H1 (cell line): ENCODE results near the gene TNIP1. TPM values are rescaled to one million over a fixed set of nuclear protein-coding genes. Genes with fewer than 3 reads are reported as not detected.

Experiments used
- CTCF ChIA-PET: fragments of 300-600 bp; sonication (Branson Sonifier 250); formaldehyde crosslinking; loops from one replicate; lab custom pipeline; 2021; ENCODE audit not compliant: partially characterized antibody; lab: Charles Lee
- POLR2A ChIA-PET: fragments of 300-600 bp; sonication (Branson Sonifier 250); formaldehyde crosslinking; loops from one replicate; lab custom pipeline; 2021; ENCODE audit warnings: inconsistent platforms; ENCODE audit not compliant: partially characterized antibody; lab: Charles Lee
- DNase-seq, 2 experiments: peaks; one replicate each; pipeline versions ENCODE4 v3.0.0 to v3.0.0-alpha.2; 2010 to 2022; ENCODE audit warnings: low spot score in 2 of 2, low read depth in 1 of 2, mixed read lengths in 1 of 2
- FAIRE-seq: peaks from 2 replicates; lab custom pipeline; 2011; peaks lifted over from hg19 to GRCh38; lab: Jason Lieb, UNC
- H2AFZ ChIP-seq: 2 replicates; pipeline ENCODE4 v1.8.1; 2012; ENCODE audit warnings: low read length, inconsistent platforms
- H2AK5ac ChIP-seq: 2 replicates; pipeline ENCODE4 v1.6.1; 2013; ENCODE audit warnings: low read depth, low read length
- H2BK120ac ChIP-seq: replicated peaks from 2 replicates; pipeline ENCODE3; 2013; ENCODE audit warnings: low read depth, low read length, inconsistent platforms
- H2BK12ac ChIP-seq: 2 replicates; pipeline ENCODE4 v1.6.1; 2013; ENCODE audit warnings: low read depth, low read length
- H2BK15ac ChIP-seq: 2 replicates; pipeline ENCODE4 v1.6.1; 2013; ENCODE audit warnings: low read length
- H2BK20ac ChIP-seq: 2 replicates; pipeline ENCODE4 v1.6.1; 2013; ENCODE audit warnings: low read length
- H2BK5ac ChIP-seq: 2 replicates; pipeline ENCODE4 v1.6.1; 2013; ENCODE audit warnings: low read depth, low read length
- H3K14ac ChIP-seq: 2 replicates; pipeline ENCODE4 v1.6.1; 2013; ENCODE audit warnings: inconsistent platforms; ENCODE audit not compliant: insufficient read length
- H3K18ac ChIP-seq: 2 replicates; pipeline ENCODE4 v1.6.1; 2013; ENCODE audit warnings: low read length; ENCODE audit errors: extremely low read depth
- H3K23ac ChIP-seq: 2 replicates; pipeline ENCODE4 v1.6.1; 2013; ENCODE audit warnings: inconsistent platforms; ENCODE audit not compliant: insufficient read length
- H3K23me2 ChIP-seq: 2 replicates; pipeline ENCODE4 v1.6.1; 2013; ENCODE audit warnings: low read depth, low read length
- H3K27ac ChIP-seq: 2 replicates; pipeline ENCODE4 v1.6.1; 2011; ENCODE audit warnings: low read depth, low read length, inconsistent platforms
- H3K27me3 ChIP-seq, 4 experiments: replicated peaks in 1 of 4; 1 replicate in 1 of 4; 2 replicates in 3 of 4; pipeline versions ENCODE4 v1.6.1 to v1.8.1; 2011 to 2013; ENCODE audit warnings: low read length in 3 of 4, mild to moderate bottlenecking in 3 of 4, inconsistent platforms in 2 of 4, mixed read lengths in 2 of 4, moderate library complexity in 1 of 4; ENCODE audit not compliant: control insufficient read depth in 3 of 4, insufficient read depth in 3 of 4; ENCODE audit errors: extremely low read depth in 1 of 4
- H3K36me3 ChIP-seq, 4 experiments: 2 replicates each; pipeline versions ENCODE4 v1.6.1 to v1.8.1; 2011 to 2013; ENCODE audit warnings: mild to moderate bottlenecking in 4 of 4, low read length in 3 of 4, moderate library complexity in 2 of 4, control low read depth in 1 of 4, inconsistent platforms in 1 of 4; ENCODE audit not compliant: insufficient read depth in 4 of 4, control insufficient read depth in 2 of 4
- H3K4ac ChIP-seq: replicated peaks from 2 replicates; pipeline ENCODE3; 2013; ENCODE audit warnings: low read length, low read depth, mixed read lengths, inconsistent platforms; ENCODE audit not compliant: insufficient read length
- H3K4me1 ChIP-seq, 4 experiments: replicated peaks in 1 of 4; 1 replicate in 1 of 4; 2 replicates in 3 of 4; pipeline versions ENCODE4 v1.6.1 to v1.8.1; 2011 to 2013; ENCODE audit warnings: low read length in 3 of 4, inconsistent platforms in 2 of 4, mixed read lengths in 1 of 4; ENCODE audit not compliant: insufficient read depth in 4 of 4, control insufficient read depth in 3 of 4
- H3K4me2 ChIP-seq, 2 experiments: 2 replicates each; pipeline versions ENCODE4 v1.6.1 to v1.8.1; 2011 to 2013; ENCODE audit warnings: low read depth in 2 of 2, low read length in 2 of 2, control low read depth in 1 of 2, inconsistent platforms in 1 of 2, mild to moderate bottlenecking in 1 of 2; ENCODE audit not compliant: insufficient read depth in 1 of 2
- H3K4me3 ChIP-seq, 4 experiments: fragments of 200-600, 300-600 bp in 1 of 4; sonication (generic), shearing (Covaris generic), sonication (Bioruptor Twin) in 1 of 4; 2 replicates each; pipeline versions ENCODE4 v1.5.1 to v1.8.1; 2011 to 2016; ENCODE audit warnings: low read length in 4 of 4, low read depth in 3 of 4, control low read depth in 2 of 4, inconsistent platforms in 2 of 4, mild to moderate bottlenecking in 2 of 4, mixed read lengths in 1 of 4, moderate library complexity in 1 of 4; ENCODE audit not compliant: insufficient read depth in 2 of 4; ENCODE audit errors: extremely low read depth in 1 of 4
- H3K56ac ChIP-seq: replicated peaks from 2 replicates; pipeline ENCODE3; 2013; ENCODE audit warnings: low read depth, mild to moderate bottlenecking, mixed read lengths, low read length, inconsistent platforms; ENCODE audit not compliant: insufficient read length
- H3K79me1 ChIP-seq: 2 replicates; pipeline ENCODE4 v1.6.1; 2013; ENCODE audit warnings: low read depth, low read length, control low read depth
- H3K79me2 ChIP-seq, 2 experiments: 2 replicates each; pipeline versions ENCODE4 v1.6.1 to v1.8.1; 2012 to 2013; ENCODE audit warnings: low read length in 2 of 2, mild to moderate bottlenecking in 2 of 2, inconsistent platforms in 1 of 2; ENCODE audit not compliant: insufficient read depth in 2 of 2, control insufficient read depth in 1 of 2
- H3K9ac ChIP-seq, 4 experiments: replicated peaks in 1 of 4; 1 replicate in 1 of 4; 2 replicates in 3 of 4; pipeline versions ENCODE4 v1.6.1 to v1.8.1; 2011 to 2013; ENCODE audit warnings: low read depth in 3 of 4, low read length in 3 of 4, control low read depth in 2 of 4, mild to moderate bottlenecking in 2 of 4, moderate library complexity in 2 of 4, inconsistent platforms in 1 of 4; ENCODE audit errors: extremely low read depth in 1 of 4
- H3K9me3 ChIP-seq, 2 experiments: 2 replicates each; pipeline versions ENCODE4 v1.6.1 to v1.8.1; 2012 to 2013; ENCODE audit warnings: mild to moderate bottlenecking in 2 of 2, moderate library complexity in 2 of 2, control low read depth in 1 of 2, inconsistent platforms in 1 of 2, low read depth in 1 of 2, low read length in 1 of 2, mixed read lengths in 1 of 2; ENCODE audit not compliant: insufficient read depth in 2 of 2
- H4K20me1 ChIP-seq, 2 experiments: replicated peaks in 1 of 2; 2 replicates each; pipeline versions ENCODE3 to v1.8.1; 2011 to 2013; ENCODE audit warnings: inconsistent platforms in 2 of 2, low read length in 2 of 2, mild to moderate bottlenecking in 1 of 2; ENCODE audit not compliant: insufficient read depth in 2 of 2, control insufficient read depth in 1 of 2
- H4K5ac ChIP-seq: 2 replicates; pipeline ENCODE4 v1.6.1; 2013; ENCODE audit warnings: low read length, low read depth, mixed read lengths, inconsistent platforms; ENCODE audit not compliant: insufficient read length
- H4K8ac ChIP-seq: 2 replicates; pipeline ENCODE4 v1.8.0; 2013; ENCODE audit warnings: mild to moderate bottlenecking, moderate library complexity, low read length, inconsistent platforms; ENCODE audit not compliant: insufficient read depth; ENCODE audit errors: extremely low read depth
- H4K91ac ChIP-seq: replicated peaks from 2 replicates; pipeline ENCODE3; 2013; ENCODE audit warnings: low read length, mixed read lengths, inconsistent platforms; ENCODE audit not compliant: insufficient read length
- CHD1 ChIP-seq: IDR thresholded peaks from 2 replicates; pipeline ENCODE4 v1.6.1; 2012; ENCODE audit warnings: low read depth, low read length, improper control_type of control experiment
- CHD2 ChIP-seq: IDR thresholded peaks from 2 replicates; pipeline ENCODE4 v1.6.1; 2012; ENCODE audit warnings: low read length, improper control_type of control experiment
- EGR1 ChIP-seq: IDR thresholded peaks from 2 replicates; pipeline ENCODE4 v1.6.1; 2011; ENCODE audit warnings: low read depth, low read length, borderline replicate concordance
- NRF1 ChIP-seq: IDR thresholded peaks from 2 replicates; pipeline ENCODE4 v1.6.1; 2011; ENCODE audit warnings: mild to moderate bottlenecking, low read depth, low read length, improper control_type of control experiment
- WGBS, 2 experiments: shearing (Covaris generic) in 1 of 2; methylation state at CpG; one replicate each; pipeline versions ENCODE4 v1.1.6 to v1.1.7; 2013 to 2015; ENCODE audit warnings: low lambda C conversion rate in 2 of 2, mixed read lengths in 2 of 2, inconsistent platforms in 1 of 2, low coverage in 1 of 2, missing lambda C conversion rate in 1 of 2; ENCODE audit not compliant: insufficient replicate concordance in 2 of 2, insufficient coverage in 1 of 2, insufficient read length in 1 of 2; ENCODE audit errors: extremely low coverage in 1 of 2, missing lambda C conversion rate in 1 of 2; 5-methylcytosine and 5-hydroxymethylcytosine counted together
- polyA plus RNA-seq, 7 experiments: library from polyadenylated mRNA; depleted of rRNA in 3 of 7; stranded (reverse) in 5 of 7; unstranded in 2 of 7; fragments of >200 nt in 5 of 7; fragments of 200-250 nt in 2 of 7; gene quantifications; 1 replicate in 5 of 7; 2 replicates in 1 of 7; 4 replicates in 1 of 7; pipeline versions ENCODE4 v1.2.1 to v1.2.3, GENCODE V29; 2011 to 2013; ENCODE audit warnings: missing spikeins in 2 of 7, mixed read lengths in 2 of 7
- total RNA-seq: library from RNA; stranded (reverse); fragmentation: NEBNext Ultra II Directional; extraction: Animal tissue kit (Norgen Biotek cat#: 25700); gene quantifications from 2 replicates; pipeline ENCODE4 v1.2.1, GENCODE V29; 2021

Gene TNIP1
- total and polyA plus RNA-seq, 2 of the 8 experiments (the other 6 are each of a cell fraction or from before 2014, with no cell fraction given): 14.2 to 31.9 TPM

DNA sequence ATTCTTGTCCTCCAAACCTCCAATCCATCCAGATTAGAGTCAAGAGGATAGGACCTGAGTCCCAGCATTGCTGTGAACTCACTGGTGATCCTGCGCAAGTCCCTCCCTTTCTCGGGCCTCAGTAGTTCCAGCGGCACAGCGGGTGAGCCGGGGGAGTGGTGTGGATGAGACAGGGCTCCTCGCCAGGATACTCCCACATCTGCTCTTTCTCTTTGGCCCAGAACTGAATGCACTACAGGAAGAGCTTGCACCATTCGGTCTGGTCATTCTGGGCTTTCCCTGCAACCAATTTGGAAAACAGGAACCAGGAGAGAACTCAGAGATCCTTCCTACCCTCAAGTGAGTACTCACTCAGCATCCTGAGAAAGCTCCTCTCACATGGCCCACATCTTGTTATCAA, 54.2 kb downstream of the TNIP1 start:
- H3K4me2 ChIP-seq: no peak overlapping the region
- no peak overlapping the region for H4K91ac ChIP-seq
- H3K79me2 ChIP-seq: no peaks in the 10 kb centered on the region
- DNase-seq (no peak), FAIRE-seq (no peak)
- H3K14ac ChIP-seq: no peak overlapping the region
- H3K27me3 ChIP-seq: no peaks in the 10 kb centered on the region; a peak in 2 of 7 replicates
- H2BK15ac ChIP-seq: no peak overlapping the region
- H2BK20ac ChIP-seq: no peak overlapping the region
- H3K79me1 ChIP-seq: no peaks in the 10 kb centered on the region; the same call in 1 of the 2 replicates
- no peak overlapping the region for H2BK120ac ChIP-seq
- no peak overlapping the region for H3K18ac ChIP-seq
- TF ChIP-seq CHD2 (no peak), EGR1 (no peak), CHD1 (no peak), NRF1 (no peak)
- no peak overlapping the region for H4K8ac ChIP-seq
- peaks cover 0 to 3% (median under 1%) of the 10 kb centered on the region in 4 experiments; a peak in 3 of 8 replicates for H3K36me3 ChIP-seq
- WGBS, 2 experiments: 98% methylated on average over 7 of the region's 7 CpGs; no CpG with 5 or more reads in 1 of the 2 experiments
- POLR2A ChIA-PET: interaction anchor here (1.7 kb wide), 1 partner anchor 12 kb away, joined by 5 read pairs; no protein-coding TSS in a partner anchor
- H3K4me3 ChIP-seq: no peak overlapping the region
- no peak overlapping the region for H4K5ac ChIP-seq
- H3K23ac ChIP-seq: no peak overlapping the region
- H2AFZ ChIP-seq: no peak overlapping the region
- H3K27ac ChIP-seq: no peak overlapping the region
- H2AK5ac ChIP-seq: no peak overlapping the region
- H3K4me1 ChIP-seq: no peaks in the 10 kb centered on the region
- H3K9me3 ChIP-seq: no peaks in the 10 kb centered on the region
- H3K56ac ChIP-seq: no peak overlapping the region
- no peak overlapping the region for H3K4ac ChIP-seq
- no peaks in the 10 kb centered on the region for H3K23me2 ChIP-seq
- no peak overlapping the region for H3K9ac ChIP-seq
- peaks cover 0 to 3% of the 10 kb centered on the region in 2 experiments for H4K20me1 ChIP-seq
- H2BK12ac ChIP-seq: no peak overlapping the region
- CTCF ChIA-PET: interaction anchor here (1.0 to 5.2 kb wide), 3 partner anchors 16 to 89 kb away, joined by 3 to 25 read pairs (median 3); no protein-coding TSS in a partner anchor
- H2BK5ac ChIP-seq: no peak overlapping the region
